ENCODE results near the gene SDR42E2.

GRCh38 chr16:22120440-22120839, 41.9 kb upstream of the SDR42E2 start:
- TF ChIP-seq CTCF (IDR thresholded peaks at IDR 0.05) (no peak), CBX2 (IDR thresholded peaks at IDR 0.05; ENCODE audit: borderline replicate concordance, low read depth) (no peak), ELK1 (IDR thresholded peaks at IDR 0.05; ENCODE audit: low read depth, low read length) (no peak), EHMT2 (IDR thresholded peaks at IDR 0.05; ENCODE audit: low read depth) (no peak), HDAC2 (IDR thresholded peaks at IDR 0.05) (no peak), MAFK (IDR thresholded peaks at IDR 0.05; ENCODE audit: partially characterized antibody) (no peak)

Measured in A549 (cell line).